Body of pancreas (tissue), 4 donors: Measurements from ENCODE around the gene STX4. TPM values are rescaled to one million over a fixed set of nuclear protein-coding genes. Genes with fewer than 3 reads are reported as not detected.

Source experiments
- ATAC-seq: fragments of 150-250 bp; one replicate; pipeline ENCODE4 v1.9.1; 2016
- DNase-seq, 4 donors: peaks; one replicate each; pipeline ENCODE4 v3.0.0-alpha.2; 2019
- H3K27ac ChIP-seq, 4 donors: fragments of 200-600 bp; sonication (generic); 1 replicate in 3 of 4; 2 replicates in 1 of 4; pipeline versions ENCODE4 v1.5.1 to v1.6.1; 2016 to 2019; ENCODE audit warnings: mild to moderate bottlenecking in 1 of 4, mixed read lengths in 1 of 4, moderate library complexity in 1 of 4
- H3K27me3 ChIP-seq, 2 donors: fragments of 200-600 bp; sonication (generic); one replicate each; pipeline ENCODE4 v1.6.0; 2016; ENCODE audit warnings: mild to moderate bottlenecking in 1 of 2
- H3K36me3 ChIP-seq, 2 donors: fragments of 200-600 bp; sonication (generic); replicated peaks in 1 of 2; 2 replicates each; pipeline ENCODE4 v1.5.1; 2016; ENCODE audit warnings: low read depth in 2 of 2; ENCODE audit not compliant: insufficient read depth in 1 of 2
- H3K4me1 ChIP-seq: fragments of 200-600 bp; sonication (generic); one replicate; pipeline ENCODE4 v1.6.0; 2016
- H3K4me3 ChIP-seq, 2 donors: fragments of 200-600 bp; sonication (generic); 1 replicate in 1 of 2; 2 replicates in 1 of 2; pipeline ENCODE4 v1.5.1; 2016 to 2019
- H3K9me3 ChIP-seq, 3 donors: fragments of 200-600 bp; sonication (generic); 1 replicate in 2 of 3; 2 replicates in 1 of 3; pipeline ENCODE4 v1.5.1; 2016
- CTCF ChIP-seq, 7 experiments: fragments of 450-650 bp in 4 of 7; fragments of 200-600 bp in 3 of 7; sonication (generic) in 3 of 7; IDR thresholded peaks; one replicate each; pipeline ENCODE4 v1.5.1; 2016 to 2019; ENCODE audit warnings: antibody characterized with exemption in 7 of 7
- POLR2A ChIP-seq, 3 donors: fragments of 450-650 bp; IDR thresholded peaks; one replicate each; pipeline ENCODE4 v1.6.1; 2016; ENCODE audit warnings: antibody characterized with exemption in 3 of 3, mild to moderate bottlenecking in 2 of 3
- WGBS, 2 donors: methylation state at CpG; one replicate each; pipeline ENCODE4 v1.1.5; 2017; 5-methylcytosine and 5-hydroxymethylcytosine counted together
- intact Hi-C: fragments of 100-400 bp; cut with DNase I; formaldehyde crosslinking; loops from one replicate; pipeline ENCODE4 v1.15.1; 2023
- total RNA-seq, 2 donors: library from RNA; depleted of rRNA; stranded (reverse); fragments of >200 nt; gene quantifications; one replicate each; pipeline ENCODE4 v1.1.0, GENCODE V29; 2016

The STX4 gene
- total RNA-seq, 2 donors from 2014 or later, result 25.9 to 38.6 TPM

- H3K4me1 ChIP-seq, result peaks cover 7% of the 10 kb centered on the region
- H3K27ac ChIP-seq, result no peak overlapping the region
- H3K4me3 ChIP-seq, result no peak overlapping the region
- 78 to 79% methylated on average over 8 of the region's 8 CpGs for whole genome bisulfite sequencing, 2 donors
- peaks cover 0 to 13% of the 10 kb centered on the region in 2 donors for H3K27me3 ChIP-seq
- ATAC-seq, result no peak
- H3K9me3 ChIP-seq, result no peaks in the 10 kb centered on the region
- TF ChIP-seq POLR2A (IDR thresholded peaks at IDR 0.05) (no peak), CTCF (IDR thresholded peaks at IDR 0.05) (no peak)
- no peak for DNase-seq
- no peaks in the 10 kb centered on the region for H3K36me3 ChIP-seq
- intact Hi-C loops, result no loop called here
Measured at GRCh38 chr16:31006589-31006988, 26.8 kb upstream of the STX4 start.

GRCh38 chr16:31007684-31008083 is 25.7 kb upstream of the STX4 start:
- intact Hi-C loops, result no loop called here
- no peak overlapping the region for H3K27ac ChIP-seq
- DNase-seq, result no peak
- no peaks in the 10 kb centered on the region for H3K9me3 ChIP-seq
- no peak for TF ChIP-seq CTCF (IDR thresholded peaks at IDR 0.05)
- TF ChIP-seq POLR2A (IDR thresholded peaks at IDR 0.05), result no peak
- no peak overlapping the region for H3K4me3 ChIP-seq
- ATAC-seq, result no peak
- peaks cover 0 to 15% of the 10 kb centered on the region in 2 donors for H3K27me3 ChIP-seq
- no peaks in the 10 kb centered on the region for H3K4me1 ChIP-seq
- 35 to 50% methylated on average over 6 of the region's 6 CpGs for WGBS, 2 donors
- no peaks in the 10 kb centered on the region for H3K36me3 ChIP-seq

GRCh38 chr16:31008149-31008548 is 25.2 kb upstream of the STX4 start:
- DNase-seq (no peak), ATAC-seq (no peak)
- Histone ChIP-seq H3K27me3 (peaks cover 0 to 15% of the 10 kb centered on the region in 2 donors), H3K9me3 (no peaks in the 10 kb centered on the region), H3K27ac (no peak overlapping the region), H3K4me3 (no peak overlapping the region), H3K4me1 (no peaks in the 10 kb centered on the region), H3K36me3 (no peaks in the 10 kb centered on the region)
- 49 to 60% methylated on average over 5 to 6 of the region's 6 CpGs for WGBS, 2 donors
- intact Hi-C loops, result no loop called here
- TF ChIP-seq CTCF (IDR thresholded peaks at IDR 0.05), result no peak
- TF ChIP-seq POLR2A (IDR thresholded peaks at IDR 0.05), result no peak

- DNase-seq (no peak), ATAC-seq (no peak)
- no peak for TF ChIP-seq CTCF (IDR thresholded peaks at IDR 0.05)
- TF ChIP-seq POLR2A (IDR thresholded peaks at IDR 0.05), result no peak
- intact Hi-C loops, result no loop called here
- H3K36me3 ChIP-seq, result no peaks in the 10 kb centered on the region
- 62 to 67% methylated on average over 5 of the region's 5 CpGs for WGBS, 2 donors
- H3K4me3 ChIP-seq, result no peak overlapping the region
- H3K27me3 ChIP-seq, result peaks cover 0 to 15% of the 10 kb centered on the region in 2 donors
- H3K9me3 ChIP-seq, result no peaks in the 10 kb centered on the region
- H3K4me1 ChIP-seq, result no peaks in the 10 kb centered on the region
- H3K27ac ChIP-seq, result no peak overlapping the region
Measured at GRCh38 chr16:31008551-31008950, 24.8 kb upstream of the STX4 start.

GRCh38 chr16:31009120-31009519 is 24.2 kb upstream of the STX4 start:
- Histone ChIP-seq H3K4me3 (no peak overlapping the region), H3K27ac (no peak overlapping the region), H3K36me3 (no peaks in the 10 kb centered on the region), H3K4me1 (no peaks in the 10 kb centered on the region), H3K27me3 (peaks cover 0 to 15% of the 10 kb centered on the region in 2 donors), H3K9me3 (no peaks in the 10 kb centered on the region)
- ATAC-seq, result no peak
- TF ChIP-seq CTCF (IDR thresholded peaks at IDR 0.05) (no peak), POLR2A (IDR thresholded peaks at IDR 0.05) (no peak)
- intact Hi-C loops, result no loop called here
- DNase-seq, result no peak
- 82 to 84% methylated on average over 6 to 7 of the region's 7 CpGs for WGBS, 2 donors
